ENCODE measurements around the gene RPL18.
A peak's percentile ranks its signal among the peaks of the same experiment; 100 is the strongest.

Gene RPL18

DNA sequence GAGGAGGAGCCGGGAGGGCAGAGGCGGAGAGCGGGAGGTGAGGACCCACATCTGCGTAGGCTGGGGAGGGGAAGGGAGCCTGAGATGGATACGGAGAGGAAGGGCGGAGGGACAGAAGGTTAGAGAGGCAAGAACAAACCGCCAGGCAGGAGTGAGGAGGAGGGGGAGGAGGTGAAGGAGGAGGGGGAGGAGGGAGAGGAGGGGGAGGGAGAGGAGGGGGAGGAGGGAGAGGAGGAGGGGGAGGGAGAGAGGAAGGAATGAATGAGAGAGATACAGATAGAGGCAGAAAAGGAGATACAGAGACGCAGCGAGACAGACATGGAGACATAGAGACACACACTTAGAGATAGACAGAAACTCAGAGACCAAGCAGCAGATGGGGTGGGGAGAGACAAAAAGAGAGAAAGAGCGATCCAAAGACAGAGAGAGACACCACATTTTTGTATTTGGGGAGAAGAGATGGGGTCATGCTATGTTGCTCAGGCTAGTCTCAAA is 27.8 kb upstream of the RPL18 start:
- Histone ChIP-seq H3K27me3 (replicated peaks; ENCODE audit: control insufficient read depth, insufficient read depth, low read length) (no peaks in the 10 kb centered on the region), H3K36me3 (ENCODE audit: control insufficient read depth, insufficient read depth, low read length) (no peaks in the 10 kb centered on the region), H3K4me3 (replicated peaks; ENCODE audit: low read depth, low read length) (peak overlapping the region; percentile 64)
- no peak for DNase-seq (ENCODE audit: extremely low read depth, insufficient read length)
- TF ChIP-seq, protein P1, sequence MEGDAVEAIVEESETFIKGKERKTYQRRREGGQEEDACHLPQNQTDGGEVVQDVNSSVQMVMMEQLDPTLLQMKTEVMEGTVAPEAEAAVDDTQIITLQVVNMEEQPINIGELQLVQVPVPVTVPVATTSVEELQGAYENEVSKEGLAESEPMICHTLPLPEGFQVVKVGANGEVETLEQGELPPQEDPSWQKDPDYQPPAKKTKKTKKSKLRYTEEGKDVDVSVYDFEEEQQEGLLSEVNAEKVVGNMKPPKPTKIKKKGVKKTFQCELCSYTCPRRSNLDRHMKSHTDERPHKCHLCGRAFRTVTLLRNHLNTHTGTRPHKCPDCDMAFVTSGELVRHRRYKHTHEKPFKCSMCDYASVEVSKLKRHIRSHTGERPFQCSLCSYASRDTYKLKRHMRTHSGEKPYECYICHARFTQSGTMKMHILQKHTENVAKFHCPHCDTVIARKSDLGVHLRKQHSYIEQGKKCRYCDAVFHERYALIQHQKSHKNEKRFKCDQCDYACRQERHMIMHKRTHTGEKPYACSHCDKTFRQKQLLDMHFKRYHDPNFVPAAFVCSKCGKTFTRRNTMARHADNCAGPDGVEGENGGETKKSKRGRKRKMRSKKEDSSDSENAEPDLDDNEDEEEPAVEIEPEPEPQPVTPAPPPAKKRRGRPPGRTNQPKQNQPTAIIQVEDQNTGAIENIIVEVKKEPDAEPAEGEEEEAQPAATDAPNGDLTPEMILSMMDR (IDR thresholded peaks at IDR 0.05; ENCODE audit: insufficient read depth, low read length, poor library complexity, severe bottlenecking): no peak

DNA sequence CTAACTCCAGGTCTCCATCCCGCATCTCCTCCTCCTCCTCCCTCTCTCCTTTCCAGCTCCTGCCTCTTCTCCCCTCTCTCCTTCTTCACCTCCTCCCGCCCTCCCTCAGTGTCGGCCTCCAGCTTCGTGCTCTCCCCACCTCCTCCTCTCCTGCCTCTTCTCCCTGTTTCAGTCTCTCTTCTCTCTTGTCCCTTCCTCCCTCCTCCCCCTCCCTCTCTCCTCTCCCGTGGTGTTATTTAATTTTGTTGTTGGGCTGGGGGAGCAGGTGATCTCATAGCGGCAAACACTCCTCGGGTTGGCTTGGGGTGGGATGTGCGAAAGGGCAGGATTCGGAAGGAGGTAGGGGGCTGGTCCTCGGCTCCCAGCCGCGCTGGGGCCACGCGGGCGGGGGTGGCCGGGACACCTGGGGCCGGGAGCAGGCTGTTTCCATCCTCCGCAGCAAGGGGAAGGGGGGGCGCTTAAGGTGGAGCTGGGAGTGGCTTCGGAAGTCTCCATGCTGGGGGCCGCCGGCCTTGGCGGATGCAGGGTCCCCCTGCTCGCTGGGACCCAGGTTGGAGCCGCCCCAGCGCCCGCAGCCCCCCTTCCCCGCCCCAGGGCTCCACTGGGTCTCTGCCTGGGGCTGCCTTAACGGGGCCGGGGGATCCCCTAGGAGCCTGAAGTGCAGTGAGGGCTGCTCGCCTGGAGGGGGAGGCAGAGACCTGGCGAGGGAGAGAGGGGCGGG is 27.2 kb upstream of the RPL18 start, which contains the start of gene CA11:
Gene CA11, minus strand, starts transcription at position 187 of the 721 bp plus-strand sequence. CDS start 555 bp downstream, outside the sequence.
- DNase-seq (ENCODE audit: extremely low read depth, insufficient read length): peak; percentile 85
- TF ChIP-seq, protein P1 (IDR thresholded peaks at IDR 0.05; ENCODE audit: insufficient read depth, low read length, poor library complexity, severe bottlenecking): peak; percentile 96
- no peaks in the 10 kb centered on the region for H3K36me3 ChIP-seq (ENCODE audit: control insufficient read depth, insufficient read depth, low read length)
- no peaks in the 10 kb centered on the region for H3K27me3 ChIP-seq (replicated peaks; ENCODE audit: control insufficient read depth, insufficient read depth, low read length)
- H3K4me3 ChIP-seq (replicated peaks; ENCODE audit: low read depth, low read length): peak within 1 kb of the TSS; percentile 64

DNA sequence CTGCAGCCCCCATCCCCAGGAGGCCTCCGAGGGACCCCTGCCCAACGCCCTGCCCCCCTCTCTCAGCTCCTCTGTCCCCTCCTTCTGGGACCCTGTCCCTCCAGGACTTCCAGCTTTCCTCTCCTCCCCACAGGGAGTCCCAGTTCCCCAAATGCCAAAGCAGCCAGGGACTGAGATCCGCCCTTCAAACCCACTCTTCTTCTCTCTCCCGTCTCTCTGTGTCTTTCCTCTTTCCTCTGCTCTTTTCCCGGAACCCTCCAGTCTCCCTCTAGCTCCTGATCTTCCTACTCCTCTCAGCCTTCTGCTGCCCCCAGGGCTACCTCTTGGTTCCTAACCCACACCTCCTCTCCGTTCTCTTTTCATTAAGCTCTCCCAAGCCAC is 26.6 kb upstream of the RPL18 start:
- no peaks in the 10 kb centered on the region for H3K36me3 ChIP-seq (ENCODE audit: control insufficient read depth, insufficient read depth, low read length)
- H3K4me3 ChIP-seq (replicated peaks; ENCODE audit: low read depth, low read length): peak overlapping the region; percentile 64
- no peaks in the 10 kb centered on the region for H3K27me3 ChIP-seq (replicated peaks; ENCODE audit: control insufficient read depth, insufficient read depth, low read length)
- TF ChIP-seq, protein P1 (IDR thresholded peaks at IDR 0.05; ENCODE audit: insufficient read depth, low read length, poor library complexity, severe bottlenecking): no peak
- no peak for DNase-seq (ENCODE audit: extremely low read depth, insufficient read length)

DNA sequence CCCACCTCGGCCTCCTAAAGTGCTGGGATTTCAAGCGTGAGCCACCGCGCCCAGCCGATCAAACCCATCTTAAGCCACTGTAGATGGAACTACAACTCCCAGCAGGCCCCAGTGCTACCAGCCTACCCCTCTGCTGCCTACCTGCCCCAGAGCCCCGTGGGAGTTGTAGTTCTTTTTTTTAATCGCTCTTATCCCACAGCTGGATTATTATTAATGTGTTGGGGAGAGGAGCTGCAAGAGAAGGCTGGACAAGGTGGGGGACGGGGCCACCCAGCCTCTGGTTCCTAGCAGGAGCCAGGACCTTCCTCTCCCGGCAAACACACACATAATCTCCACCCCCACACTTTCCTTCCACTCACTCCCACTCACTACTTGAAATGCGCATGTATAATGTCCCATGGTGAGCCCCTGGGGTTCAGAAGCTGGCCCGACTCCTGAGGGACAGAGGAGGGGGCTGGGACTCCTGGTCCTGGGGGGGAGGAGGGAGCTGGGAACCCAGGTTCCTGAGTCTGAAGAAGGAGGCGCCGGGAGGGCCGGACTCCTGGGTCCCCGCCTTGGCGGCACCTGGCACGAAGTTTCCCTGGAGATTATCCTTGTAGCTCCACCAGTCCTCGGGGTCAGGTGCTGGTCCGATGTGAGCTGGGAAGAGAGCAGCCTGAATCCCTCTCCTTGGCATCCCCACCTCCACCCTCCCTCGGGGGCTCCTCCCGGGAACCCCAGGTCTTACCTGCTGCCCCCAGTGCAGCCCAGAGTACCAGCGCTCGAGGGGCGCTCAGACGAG is 26.1 kb upstream of the RPL18 start:
- Histone ChIP-seq H3K36me3 (ENCODE audit: control insufficient read depth, insufficient read depth, low read length) (no peaks in the 10 kb centered on the region), H3K4me3 (replicated peaks; ENCODE audit: low read depth, low read length) (peak overlapping the region; percentile 64), H3K27me3 (replicated peaks; ENCODE audit: control insufficient read depth, insufficient read depth, low read length) (no peaks in the 10 kb centered on the region)
- DNase-seq (ENCODE audit: extremely low read depth, insufficient read length): peak; percentile 65
- TF ChIP-seq, protein P1 (IDR thresholded peaks at IDR 0.05; ENCODE audit: insufficient read depth, low read length, poor library complexity, severe bottlenecking): no peak

DNA sequence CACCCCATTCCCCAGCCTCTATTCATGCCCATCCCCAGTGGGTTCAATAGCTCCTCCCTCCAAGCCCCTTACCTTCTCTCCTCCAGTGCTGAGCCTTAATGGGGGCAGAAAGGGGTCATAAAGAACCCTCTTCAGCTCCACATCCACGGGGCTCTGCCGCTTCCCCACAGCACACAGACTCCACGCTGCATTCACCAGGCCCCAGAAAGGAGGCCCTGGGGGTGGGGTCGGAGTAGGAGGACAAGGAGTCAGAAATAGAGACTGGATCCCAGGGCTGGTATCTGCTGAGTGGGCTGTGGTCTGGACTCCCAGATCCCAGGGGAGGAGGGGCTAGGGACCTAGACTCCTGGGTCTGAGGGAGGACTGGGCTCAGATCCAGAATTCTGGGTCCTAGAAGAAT is 25.4 kb upstream of the RPL18 start:
- Histone ChIP-seq H3K27me3 (replicated peaks; ENCODE audit: control insufficient read depth, insufficient read depth, low read length) (no peaks in the 10 kb centered on the region), H3K4me3 (replicated peaks; ENCODE audit: low read depth, low read length) (no peak overlapping the region), H3K36me3 (ENCODE audit: control insufficient read depth, insufficient read depth, low read length) (no peaks in the 10 kb centered on the region)
- DNase-seq (ENCODE audit: extremely low read depth, insufficient read length): no peak
- TF ChIP-seq, protein P1 (IDR thresholded peaks at IDR 0.05; ENCODE audit: insufficient read depth, low read length, poor library complexity, severe bottlenecking): no peak
